H9 (cell line): ENCODE data around the gene RAI14. TPM values are rescaled to one million over a fixed set of nuclear protein-coding genes. Genes with fewer than 3 reads are reported as not detected.

ENCODE experiments used
- DNase-seq: peaks from one replicate; pipeline ENCODE4 v3.0.0-alpha.2; 2017
- H2AFZ ChIP-seq: one replicate; pipeline ENCODE4 v1.6.1; 2013; ENCODE audit warnings: mild to moderate bottlenecking, low read length, control low read depth, moderate library complexity
- H2AK5ac ChIP-seq: 2 replicates; pipeline ENCODE4 v1.6.1; 2013; ENCODE audit warnings: low read length, control low read depth, mixed read lengths; ENCODE audit not compliant: insufficient read length
- H2BK120ac ChIP-seq: one replicate; pipeline ENCODE4 v1.6.1; 2013; ENCODE audit warnings: low read depth, mild to moderate bottlenecking, low read length, control low read depth, inconsistent platforms; ENCODE audit not compliant: poor library complexity, severe bottlenecking
- H2BK12ac ChIP-seq: 2 replicates; pipeline ENCODE4 v1.6.1; 2013; ENCODE audit warnings: low read length, control low read depth, mixed read lengths, low read depth; ENCODE audit not compliant: insufficient read length
- H2BK15ac ChIP-seq: 2 replicates; pipeline ENCODE4 v1.6.1; 2013; ENCODE audit warnings: low read depth, low read length, control low read depth
- H2BK20ac ChIP-seq: one replicate; pipeline ENCODE4 v1.6.1; 2013; ENCODE audit warnings: low read depth, mild to moderate bottlenecking, low read length, control low read depth, inconsistent platforms; ENCODE audit not compliant: poor library complexity, severe bottlenecking
- H2BK5ac ChIP-seq: 2 replicates; pipeline ENCODE4 v1.6.1; 2013; ENCODE audit warnings: low read length, control low read depth, mixed read lengths; ENCODE audit not compliant: insufficient read length
- H3K14ac ChIP-seq: 2 replicates; pipeline ENCODE4 v1.6.1; 2013; ENCODE audit warnings: low read length, control low read depth; ENCODE audit not compliant: insufficient read depth
- H3K18ac ChIP-seq: 2 replicates; pipeline ENCODE4 v1.6.1; 2013; ENCODE audit warnings: low read depth, mild to moderate bottlenecking, mixed read lengths, low read length, control low read depth; ENCODE audit not compliant: insufficient read length
- H3K23ac ChIP-seq: 2 replicates; pipeline ENCODE4 v1.6.1; 2013; ENCODE audit warnings: low read length, control low read depth, mixed read lengths, low read depth; ENCODE audit not compliant: insufficient read length
- H3K23me2 ChIP-seq: 2 replicates; pipeline ENCODE4 v1.6.1; 2013; ENCODE audit warnings: low read depth, mild to moderate bottlenecking, mixed read lengths, low read length, control low read depth; ENCODE audit not compliant: insufficient read length, poor library complexity, severe bottlenecking
- H3K27ac ChIP-seq: 2 replicates; pipeline ENCODE4 v1.5.1; 2013; ENCODE audit warnings: low read length, control low read depth, mixed read lengths, low read depth; ENCODE audit not compliant: insufficient read length
- H3K27me3 ChIP-seq: 2 replicates; pipeline ENCODE4 v1.6.1; 2013; ENCODE audit warnings: low read length, control low read depth, inconsistent platforms; ENCODE audit not compliant: insufficient read depth
- H3K4ac ChIP-seq: 2 replicates; pipeline ENCODE4 v1.6.1; 2013; ENCODE audit warnings: low read depth, mild to moderate bottlenecking, control low read depth, inconsistent platforms, low read length, moderate library complexity
- H3K4me1 ChIP-seq: 2 replicates; pipeline ENCODE4 v1.6.1; 2013; ENCODE audit warnings: low read length, control low read depth, inconsistent platforms; ENCODE audit not compliant: insufficient read depth
- H3K4me2 ChIP-seq: 2 replicates; pipeline ENCODE4 v1.6.1; 2013; ENCODE audit warnings: low read length, control low read depth, mixed read lengths; ENCODE audit not compliant: insufficient read length, insufficient read depth
- H3K56ac ChIP-seq: 2 replicates; pipeline ENCODE4 v1.6.1; 2013; ENCODE audit warnings: low read depth, mild to moderate bottlenecking, mixed read lengths, low read length, control low read depth; ENCODE audit not compliant: insufficient read length
- H3K79me1 ChIP-seq: 2 replicates; pipeline ENCODE4 v1.6.1; 2013; ENCODE audit warnings: low read depth, mild to moderate bottlenecking, moderate library complexity, low read length, control low read depth, inconsistent platforms; ENCODE audit not compliant: insufficient read depth, poor library complexity, severe bottlenecking
- H3K79me2 ChIP-seq: 2 replicates; pipeline ENCODE4 v1.6.1; 2013; ENCODE audit warnings: low read length, control low read depth, inconsistent platforms; ENCODE audit not compliant: insufficient read depth
- H3K9ac ChIP-seq: 2 replicates; pipeline ENCODE4 v1.6.1; 2013; ENCODE audit warnings: low read length, control low read depth, mixed read lengths; ENCODE audit not compliant: insufficient read length; ENCODE audit errors: extremely low read depth
- H3K9me3 ChIP-seq: one replicate; pipeline ENCODE4 v1.6.1; 2013; ENCODE audit warnings: low read depth, low read length, inconsistent platforms; ENCODE audit not compliant: control insufficient read depth
- H3T11ph ChIP-seq: one replicate; pipeline ENCODE4 v1.6.1; 2013; ENCODE audit warnings: mild to moderate bottlenecking, low read length, control low read depth, inconsistent platforms
- H4K20me1 ChIP-seq: one replicate; pipeline ENCODE4 v1.6.1; 2013; ENCODE audit not compliant: control insufficient read depth, insufficient read length, insufficient read depth
- H4K5ac ChIP-seq: 2 replicates; pipeline ENCODE4 v1.6.1; 2013; ENCODE audit warnings: low read depth, mild to moderate bottlenecking, mixed read lengths, low read length, control low read depth; ENCODE audit not compliant: insufficient read length
- H4K8ac ChIP-seq: replicated peaks from 2 replicates; pipeline ENCODE4 v1.6.1; 2013; ENCODE audit warnings: low read length, control low read depth, mixed read lengths, low read depth; ENCODE audit not compliant: insufficient read length
- H4K91ac ChIP-seq: 2 replicates; pipeline ENCODE4 v1.6.1; 2013; ENCODE audit warnings: low read depth, mild to moderate bottlenecking, moderate library complexity, mixed read lengths, low read length, control low read depth; ENCODE audit not compliant: insufficient read length
- H3K27ac Mint-ChIP-seq, 3 experiments: 2 replicates in 2 of 3; 3 replicates in 1 of 3; pipeline ENCODE4 v1.8.0; 2020 to 2021; ENCODE audit warnings: mixed read lengths in 3 of 3, mild to moderate bottlenecking in 1 of 3, moderate library complexity in 1 of 3
- H3K27me3 Mint-ChIP-seq: 2 replicates; pipeline ENCODE4 v1.8.0; 2021; ENCODE audit warnings: low read depth, mild to moderate bottlenecking, moderate library complexity, mixed read lengths
- H3K36me3 Mint-ChIP-seq, 3 experiments: 2 replicates in 2 of 3; 3 replicates in 1 of 3; pipeline ENCODE4 v1.8.0; 2020 to 2021; ENCODE audit warnings: low read depth in 3 of 3, mixed read lengths in 3 of 3; ENCODE audit not compliant: insufficient read depth in 1 of 3
- H3K4me1 Mint-ChIP-seq, 2 experiments: 2 replicates each; pipeline ENCODE4 v1.8.0; 2020; ENCODE audit warnings: mixed read lengths in 2 of 2
- H3K4me3 Mint-ChIP-seq, 2 experiments: 2 replicates in 1 of 2; 3 replicates in 1 of 2; pipeline ENCODE4 v1.8.0; 2020 to 2021; ENCODE audit warnings: mild to moderate bottlenecking in 2 of 2, mixed read lengths in 2 of 2, moderate library complexity in 1 of 2
- H3K9me3 Mint-ChIP-seq, 2 experiments: 2 replicates in 1 of 2; 3 replicates in 1 of 2; pipeline ENCODE4 v1.8.0; 2020; ENCODE audit warnings: mild to moderate bottlenecking in 2 of 2, mixed read lengths in 2 of 2, moderate library complexity in 1 of 2
- WGBS: extraction: QIAGEN DNeasy Blood & Tissue Kit; methylation state at CpG from one replicate; pipeline ENCODE4 v1.1.7; 2013; ENCODE audit warnings: missing lambda C conversion rate, low lambda C conversion rate, mixed read lengths; ENCODE audit not compliant: insufficient read length; ENCODE audit errors: extremely low coverage; 5-methylcytosine and 5-hydroxymethylcytosine counted together
- total RNA-seq: library from RNA; stranded (reverse); gene quantifications from 2 replicates; pipeline ENCODE4 v1.2.1, GENCODE V29; 2021
- TF ChIP-seq, protein P1 (sequence below): fragments of 200-600 bp; sonication (generic); conservative IDR thresholded peaks from 3 replicates; pipeline ENCODE4 v1.8.0; 2021; ENCODE audit warnings: antibody characterized with exemption, mild to moderate bottlenecking

The RAI14 gene
- total RNA-seq, 1 experiment from 2014 or later, result 127 TPM

DNA sequence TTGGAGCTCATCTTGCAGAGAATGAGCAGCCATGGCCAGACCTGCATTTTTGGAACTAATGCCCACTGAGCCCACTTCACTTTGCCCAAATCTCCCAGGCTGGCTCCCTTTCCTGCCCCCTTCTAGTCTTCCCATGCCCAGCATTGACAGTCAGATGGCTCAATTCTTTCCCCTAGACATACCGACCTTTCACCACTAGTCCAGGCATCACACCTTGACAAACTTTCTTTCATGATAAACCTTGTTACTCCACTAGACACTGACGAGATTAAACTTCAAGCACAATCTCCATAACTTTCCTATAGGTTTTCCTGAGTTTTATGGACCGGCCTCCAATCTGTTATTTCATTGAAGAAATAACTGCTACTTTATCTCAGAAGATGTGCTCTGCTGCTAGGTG lies 47.8 kb upstream of the RAI14 start:
- no peaks in the 10 kb centered on the region for H3K9me3 Mint-ChIP-seq
- no peak overlapping the region for H3K4me3 Mint-ChIP-seq
- no peak overlapping the region for H3K27ac Mint-ChIP-seq
- Histone ChIP-seq H2BK120ac (no peak overlapping the region), H3K4me1 (peaks cover 7% of the 10 kb centered on the region; the same call in 1 of the 2 replicates), H3K9me3 (no peaks in the 10 kb centered on the region), H3K18ac (no peak overlapping the region), H2AFZ (no peak overlapping the region), H3K23me2 (no peaks in the 10 kb centered on the region), H4K91ac (no peak overlapping the region), H3K14ac (no peak overlapping the region), H2BK15ac (no peak overlapping the region), H2AK5ac (no peak overlapping the region), H3K79me1 (no peaks in the 10 kb centered on the region), H4K20me1 (no peaks in the 10 kb centered on the region), H3K56ac (no peak overlapping the region), H3T11ph (no peak overlapping the region), H3K79me2 (no peaks in the 10 kb centered on the region), H3K23ac (no peak overlapping the region), H3K4me2 (no peak overlapping the region), H3K4ac (no peak overlapping the region), H2BK20ac (no peak overlapping the region), H4K5ac (no peak overlapping the region), H2BK12ac (no peak overlapping the region), H2BK5ac (no peak overlapping the region), H3K27ac (no peak overlapping the region), H4K8ac (no peak overlapping the region), H3K9ac (no peak overlapping the region), H3K27me3 (no peaks in the 10 kb centered on the region)
- no CpG with 5 or more reads among the region's 3 CpGs for WGBS
- H3K27me3 Mint-ChIP-seq, result no peaks in the 10 kb centered on the region
- DNase-seq, result no peak
- TF ChIP-seq, protein P1, sequence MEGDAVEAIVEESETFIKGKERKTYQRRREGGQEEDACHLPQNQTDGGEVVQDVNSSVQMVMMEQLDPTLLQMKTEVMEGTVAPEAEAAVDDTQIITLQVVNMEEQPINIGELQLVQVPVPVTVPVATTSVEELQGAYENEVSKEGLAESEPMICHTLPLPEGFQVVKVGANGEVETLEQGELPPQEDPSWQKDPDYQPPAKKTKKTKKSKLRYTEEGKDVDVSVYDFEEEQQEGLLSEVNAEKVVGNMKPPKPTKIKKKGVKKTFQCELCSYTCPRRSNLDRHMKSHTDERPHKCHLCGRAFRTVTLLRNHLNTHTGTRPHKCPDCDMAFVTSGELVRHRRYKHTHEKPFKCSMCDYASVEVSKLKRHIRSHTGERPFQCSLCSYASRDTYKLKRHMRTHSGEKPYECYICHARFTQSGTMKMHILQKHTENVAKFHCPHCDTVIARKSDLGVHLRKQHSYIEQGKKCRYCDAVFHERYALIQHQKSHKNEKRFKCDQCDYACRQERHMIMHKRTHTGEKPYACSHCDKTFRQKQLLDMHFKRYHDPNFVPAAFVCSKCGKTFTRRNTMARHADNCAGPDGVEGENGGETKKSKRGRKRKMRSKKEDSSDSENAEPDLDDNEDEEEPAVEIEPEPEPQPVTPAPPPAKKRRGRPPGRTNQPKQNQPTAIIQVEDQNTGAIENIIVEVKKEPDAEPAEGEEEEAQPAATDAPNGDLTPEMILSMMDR, result no peak
- H3K36me3 Mint-ChIP-seq, result no peaks in the 10 kb centered on the region
- H3K4me1 Mint-ChIP-seq, result peaks cover 33 to 38% of the 10 kb centered on the region in 2 experiments
